Calu3 (cell line): ENCODE results near the gene MACROD2. TPM values are rescaled to one million over a fixed set of nuclear protein-coding genes. Genes with fewer than 3 reads are reported as not detected.

Experiments
- BruUV-seq: library from RNA; stranded (reverse); fragments of 400-500 nt; replicated peaks from 2 replicates; lab custom pipeline; 2021; lab: Mats Ljungman, UMichigan
- CTCF ChIA-PET: fragments of 300-600 bp; sonication (Branson Sonifier 250); formaldehyde crosslinking; loops from one replicate; lab custom pipeline; 2022; ENCODE audit warnings: antibody characterized with exemption; lab: Charles Lee
- DNase-seq: peaks from one replicate; pipeline ENCODE4 v3.0.0; 2022
- H3K27ac Mint-ChIP-seq: one replicate; pipeline ENCODE4 v1.8.0; 2022; ENCODE audit warnings: mixed read lengths; ENCODE audit not compliant: unreplicated experiment
- H3K27me3 Mint-ChIP-seq: one replicate; pipeline ENCODE4 v1.8.0; 2022; ENCODE audit warnings: mixed read lengths; ENCODE audit not compliant: unreplicated experiment
- H3K36me3 Mint-ChIP-seq: one replicate; pipeline ENCODE4 v1.8.0; 2022; ENCODE audit warnings: mild to moderate bottlenecking, moderate library complexity, mixed read lengths; ENCODE audit not compliant: insufficient read depth, unreplicated experiment
- H3K4me1 Mint-ChIP-seq: one replicate; pipeline ENCODE4 v1.8.0; 2022; ENCODE audit warnings: mild to moderate bottlenecking, low read depth, mixed read lengths; ENCODE audit not compliant: unreplicated experiment
- H3K4me3 Mint-ChIP-seq: one replicate; pipeline ENCODE4 v1.8.0; 2022; ENCODE audit warnings: mild to moderate bottlenecking, low read depth, moderate library complexity, mixed read lengths; ENCODE audit not compliant: unreplicated experiment
- H3K9me3 Mint-ChIP-seq: one replicate; pipeline ENCODE4 v1.8.0; 2022; ENCODE audit warnings: low read depth, mixed read lengths; ENCODE audit not compliant: unreplicated experiment
- intact Hi-C: fragments of 100-400 bp; cut with micrococcal nuclease; formaldehyde crosslinking; loops from one replicate; pipeline ENCODE4 v1.10.0; 2022; ENCODE audit not compliant: unreplicated experiment
- total RNA-seq: library from RNA; stranded (reverse); gene quantifications from 2 replicates; pipeline ENCODE4 v1.2.3, GENCODE V29; 2022
- TF ChIP-seq, protein P1 (sequence below): fragments of 200-600 bp; IDR thresholded peaks from one replicate; pipeline ENCODE4 v1.8.0; 2022; ENCODE audit warnings: antibody characterized with exemption; ENCODE audit not compliant: unreplicated experiment

MACROD2 gene
- total RNA-seq, 1 experiment from 2014 or later, result 29.4 TPM

DNA sequence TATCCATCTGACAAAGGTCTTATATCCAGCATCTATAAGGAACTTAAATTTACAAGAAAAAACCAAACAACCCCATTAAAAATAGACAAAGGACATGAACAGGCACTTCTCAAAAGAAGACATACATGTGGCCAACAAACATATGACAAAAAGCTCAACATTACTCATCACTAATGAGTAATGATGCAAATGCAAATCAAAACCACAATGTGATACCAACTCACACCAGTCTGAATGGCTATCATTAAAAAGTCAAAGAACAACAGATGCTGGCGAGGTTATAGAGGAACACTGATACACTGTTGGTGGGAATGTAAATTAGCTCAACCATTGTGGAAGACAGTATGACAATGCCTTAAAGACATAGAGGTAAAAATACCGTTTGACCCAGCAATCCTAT lies 13.9 kb downstream of the MACROD2 start:
- H3K27ac Mint-ChIP-seq, result no peak overlapping the region
- no peak overlapping the region for H3K4me3 Mint-ChIP-seq
- TF ChIP-seq, protein P1, sequence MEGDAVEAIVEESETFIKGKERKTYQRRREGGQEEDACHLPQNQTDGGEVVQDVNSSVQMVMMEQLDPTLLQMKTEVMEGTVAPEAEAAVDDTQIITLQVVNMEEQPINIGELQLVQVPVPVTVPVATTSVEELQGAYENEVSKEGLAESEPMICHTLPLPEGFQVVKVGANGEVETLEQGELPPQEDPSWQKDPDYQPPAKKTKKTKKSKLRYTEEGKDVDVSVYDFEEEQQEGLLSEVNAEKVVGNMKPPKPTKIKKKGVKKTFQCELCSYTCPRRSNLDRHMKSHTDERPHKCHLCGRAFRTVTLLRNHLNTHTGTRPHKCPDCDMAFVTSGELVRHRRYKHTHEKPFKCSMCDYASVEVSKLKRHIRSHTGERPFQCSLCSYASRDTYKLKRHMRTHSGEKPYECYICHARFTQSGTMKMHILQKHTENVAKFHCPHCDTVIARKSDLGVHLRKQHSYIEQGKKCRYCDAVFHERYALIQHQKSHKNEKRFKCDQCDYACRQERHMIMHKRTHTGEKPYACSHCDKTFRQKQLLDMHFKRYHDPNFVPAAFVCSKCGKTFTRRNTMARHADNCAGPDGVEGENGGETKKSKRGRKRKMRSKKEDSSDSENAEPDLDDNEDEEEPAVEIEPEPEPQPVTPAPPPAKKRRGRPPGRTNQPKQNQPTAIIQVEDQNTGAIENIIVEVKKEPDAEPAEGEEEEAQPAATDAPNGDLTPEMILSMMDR, result no peak
- H3K27me3 Mint-ChIP-seq, result no peaks in the 10 kb centered on the region
- DNase-seq, result no peak
- peaks cover 3% of the 10 kb centered on the region for H3K9me3 Mint-ChIP-seq
- no peaks in the 10 kb centered on the region for H3K4me1 Mint-ChIP-seq
- intact Hi-C loops, result no loop called here
- no TSS peak for BruUV-seq
- H3K36me3 Mint-ChIP-seq, result no peaks in the 10 kb centered on the region
- CTCF ChIA-PET, result no interaction called here

- H3K9me3 Mint-ChIP-seq, result peaks cover 3% of the 10 kb centered on the region
- no peaks in the 10 kb centered on the region for H3K4me1 Mint-ChIP-seq
- no peaks in the 10 kb centered on the region for H3K36me3 Mint-ChIP-seq
- TF ChIP-seq, protein P1, result no peak
- DNase-seq, result no peak
- no TSS peak for BruUV-seq
- no peak overlapping the region for H3K4me3 Mint-ChIP-seq
- no peak overlapping the region for H3K27ac Mint-ChIP-seq
- intact Hi-C loops, result no loop called here
- H3K27me3 Mint-ChIP-seq, result no peaks in the 10 kb centered on the region
- CTCF ChIA-PET, result no interaction called here
Measured at GRCh38 chr20:14012671-14013070, 17.4 kb downstream of the MACROD2 start.

GRCh38 chr20:14030991-14031390 lies 35.7 kb downstream of the MACROD2 start:
- Mint-ChIP-seq H3K9me3 (no peaks in the 10 kb centered on the region), H3K27me3 (no peaks in the 10 kb centered on the region), H3K4me1 (no peaks in the 10 kb centered on the region), H3K27ac (no peak overlapping the region), H3K36me3 (no peaks in the 10 kb centered on the region), H3K4me3 (no peak overlapping the region)
- intact Hi-C loops, result no loop called here
- CTCF ChIA-PET, result no interaction called here
- DNase-seq, result no peak
- TF ChIP-seq, protein P1, result no peak
- no TSS peak for BruUV-seq

GRCh38 chr20:14033310-14033709 lies 38.0 kb downstream of the MACROD2 start:
- intact Hi-C loops, result no loop called here
- DNase-seq, result no peak
- Mint-ChIP-seq H3K36me3 (no peaks in the 10 kb centered on the region), H3K9me3 (no peaks in the 10 kb centered on the region), H3K27me3 (no peaks in the 10 kb centered on the region), H3K27ac (no peak overlapping the region), H3K4me1 (no peaks in the 10 kb centered on the region), H3K4me3 (no peak overlapping the region)
- CTCF ChIA-PET, result interaction anchor here (0.8 kb wide), 1 partner anchor 9 kb away, joined by 3 read pairs; no protein-coding TSS in a partner anchor
- TF ChIP-seq, protein P1, result no peak
- no TSS peak for BruUV-seq
